Astrocyte of the cerebellum (primary cell): ENCODE data around the gene FOXJ3.

Experiments used
- DNase-seq: peaks from one replicate; pipeline ENCODE4 v3.0.0-alpha.2; 2011; ENCODE audit warnings: low read depth
- H3K4me3 ChIP-seq: 2 replicates; pipeline ENCODE4 v1.5.1; 2011; ENCODE audit warnings: mild to moderate bottlenecking, low read depth, low read length, moderate library complexity
- CTCF ChIP-seq: IDR thresholded peaks from 2 replicates; pipeline ENCODE4 v1.5.1; 2012; ENCODE audit warnings: low read length, low read depth, moderate library complexity, mild to moderate bottlenecking; ENCODE audit errors: missing control alignments
- in situ Hi-C: cut with HindIII; loops from 2 replicates; pipeline ENCODE4 v1.10.0; 2017; ENCODE audit warnings: low sequenced_read_pairs

FOXJ3 gene

GRCh38 chr1:42157667-42158066, 177.4 kb downstream of the FOXJ3 start:
- DNase-seq: no peak
- in situ Hi-C loops: no loop called here
- no peak overlapping the region for H3K4me3 ChIP-seq
- no peak for TF ChIP-seq CTCF

GRCh38 chr1:42155362-42155761, 179.7 kb downstream of the FOXJ3 start:
- no peak for TF ChIP-seq CTCF
- in situ Hi-C loops: no loop called here
- no peak for DNase-seq
- no peak overlapping the region for H3K4me3 ChIP-seq

- H3K4me3 ChIP-seq: no peak overlapping the region
- no peak for TF ChIP-seq CTCF
- DNase-seq: no peak
- in situ Hi-C loops: no loop called here
Observed at GRCh38 chr1:42154685-42155084, 180.3 kb downstream of the FOXJ3 start.

- TF ChIP-seq CTCF: no peak
- no peak overlapping the region for H3K4me3 ChIP-seq
- DNase-seq: no peak
- in situ Hi-C loops: no loop called here
Observed at GRCh38 chr1:42153624-42154023, 181.4 kb downstream of the FOXJ3 start.

- no peak for TF ChIP-seq CTCF
- in situ Hi-C loops: no loop called here
- no peak within 1 kb of the TSS for H3K4me3 ChIP-seq
- no peak for DNase-seq
Observed at GRCh38 chr1:42152907-42153600, 182.0 kb downstream of the FOXJ3 start, which contains the start of gene GUCA2B. GUCA2B (plus strand) TSS chr1:42153410; CDS start chr1:42153451, 41 bp downstream.

- in situ Hi-C loops: no loop called here
- TF ChIP-seq CTCF: no peak
- H3K4me3 ChIP-seq: no peak overlapping the region
- DNase-seq: no peak
Observed at GRCh38 chr1:42152119-42152518, 182.9 kb downstream of the FOXJ3 start.
